ENCODE results near the gene FBXL16.

- TF ChIP-seq CTCF (optimal IDR thresholded peaks at IDR 0.05 in 1 of 3, IDR thresholded peaks at IDR 0.05 in 1 of 3, conservative IDR thresholded peaks at IDR 0.05 in 1 of 3; ENCODE audit: extremely low read depth in 1 of 3, insufficient read depth in 2 of 3, low read length in 3 of 3): no peak
- no peak for TF ChIP-seq EZH2 (IDR thresholded peaks at IDR 0.05; ENCODE audit: low read length)
Observed at GRCh38 chr16:720990-721764, 15.6 kb upstream of the FBXL16 start, which contains the start of gene ANTKMT.

Measured in keratinocyte (primary cell).